Measurements from ENCODE around the gene ESR2. TPM values are rescaled to one million over a fixed set of nuclear protein-coding genes. Genes with fewer than 3 reads are reported as not detected.

Gene ESR2
- polyA plus RNA-seq, 1 of the 3 experiments (the other 2 are of a cell fraction), result 0.03 TPM

- Histone ChIP-seq H3K4me3 (ENCODE audit: low read depth in 2 of 2, low read length in 1 of 2) (no peak overlapping the region), H3K4me1 (ENCODE audit: control insufficient read depth in 1 of 2, insufficient read depth in 2 of 2, low read depth in 1 of 2, low read length in 1 of 2) (peaks cover 0 to 17% of the 10 kb centered on the region in 2 experiments; a peak in 1 of 4 replicates), H2AFZ (ENCODE audit: low read depth) (no peak overlapping the region), H3K4me2 (no peak overlapping the region), H3K9me2 (no peaks in the 10 kb centered on the region), H3K9me3 (no peaks in the 10 kb centered on the region), H3F3A (replicated peaks; ENCODE audit: insufficient read depth) (no peaks in the 10 kb centered on the region), H3K27me3 (ENCODE audit: insufficient read depth) (no peaks in the 10 kb centered on the region), H3K27ac (ENCODE audit: low read depth in 2 of 2, low read length in 1 of 2) (no peak overlapping the region), H3K9ac (no peak overlapping the region), H3K36me3 (replicated peaks in 1 of 2; ENCODE audit: control insufficient read depth in 1 of 2, insufficient read depth in 2 of 2, low read length in 1 of 2) (no peaks in the 10 kb centered on the region), H3K79me2 (ENCODE audit: insufficient read depth) (no peaks in the 10 kb centered on the region), H4K20me1 (ENCODE audit: insufficient read depth) (no peaks in the 10 kb centered on the region)
- 87% methylated on average over 6 of the region's 6 CpGs for WGBS (ENCODE audit: low lambda C conversion rate)
- TF ChIP-seq RXRA (IDR thresholded peaks at IDR 0.05; ENCODE audit: borderline replicate concordance, low read depth) (no peak), POLR2AphosphoS5 (IDR thresholded peaks at IDR 0.05; ENCODE audit: low read depth, low read length) (no peak), GABPA (IDR thresholded peaks at IDR 0.05; ENCODE audit: low read depth) (no peak), FOXM1 (IDR thresholded peaks at IDR 0.05; ENCODE audit: low read depth) (no peak), NFIC (IDR thresholded peaks at IDR 0.05; ENCODE audit: borderline replicate concordance) (no peak), TEAD4 (IDR thresholded peaks at IDR 0.05; ENCODE audit: borderline replicate concordance, insufficient read depth) (no peak), EP300 (IDR thresholded peaks at IDR 0.05; ENCODE audit: borderline replicate concordance in 1 of 2, low read depth in 1 of 2, low read length in 1 of 2) (no peak)
- no peak for DNase-seq
- POLR2A ChIA-PET, result no interaction called here
- CTCF ChIA-PET, result no interaction called here
Observed at GRCh38 chr14:64238049-64238448, 56.1 kb downstream of the ESR2 start.

- H3K9ac ChIP-seq, result no peak overlapping the region
- CTCF ChIA-PET, result interaction anchor here (0.7 to 1.6 kb wide), 4 partner anchors 15 to 69 kb away, joined by 3 to 4 read pairs (median 4); no protein-coding TSS in a partner anchor
- no peaks in the 10 kb centered on the region for H3K9me2 ChIP-seq
- no peaks in the 10 kb centered on the region for H4K20me1 ChIP-seq (ENCODE audit: insufficient read depth)
- no peak overlapping the region for H3K27ac ChIP-seq (ENCODE audit: low read depth in 2 of 2, low read length in 1 of 2)
- H3K27me3 ChIP-seq (ENCODE audit: insufficient read depth), result no peaks in the 10 kb centered on the region
- no peak overlapping the region for H3K4me2 ChIP-seq
- no peaks in the 10 kb centered on the region for H3K79me2 ChIP-seq (ENCODE audit: insufficient read depth)
- H3K4me1 ChIP-seq (ENCODE audit: control insufficient read depth in 1 of 2, insufficient read depth in 2 of 2, low read depth in 1 of 2, low read length in 1 of 2), result peaks cover 9 to 17% of the 10 kb centered on the region in 2 experiments; a peak in 2 of 4 replicates
- no peaks in the 10 kb centered on the region for H3K9me3 ChIP-seq
- H3F3A ChIP-seq (replicated peaks; ENCODE audit: insufficient read depth), result no peaks in the 10 kb centered on the region
- H3K36me3 ChIP-seq (replicated peaks in 1 of 2; ENCODE audit: control insufficient read depth in 1 of 2, insufficient read depth in 2 of 2, low read length in 1 of 2), result peaks cover 0 to 3% of the 10 kb centered on the region in 2 experiments
- POLR2A ChIA-PET, result interaction anchor here (1.2 kb wide), 1 partner anchor 18 kb away, joined by 3 read pairs; no protein-coding TSS in a partner anchor
- H3K4me3 ChIP-seq (ENCODE audit: low read depth in 2 of 2, low read length in 1 of 2), result no peak overlapping the region
- H2AFZ ChIP-seq (ENCODE audit: low read depth), result no peak overlapping the region
- 83% methylated on average over 13 of the region's 13 CpGs for WGBS (ENCODE audit: low lambda C conversion rate)
- DNase-seq, result no peak
- TF ChIP-seq FOSL2 (IDR thresholded peaks at IDR 0.05; ENCODE audit: borderline replicate concordance, low read depth) (no peak), GATA2 (CRISPR knock-in tag; IDR thresholded peaks at IDR 0.05) (no peak)
Observed at GRCh38 chr14:64235652-64236640, 58.2 kb downstream of the ESR2 start.

Data from SK-N-SH (cell line).